Measurements from ENCODE around the gene LIN7B. TPM values are rescaled to one million over a fixed set of nuclear protein-coding genes. Genes with fewer than 3 reads are reported as not detected.

LIN7B gene
- total RNA-seq, 1 experiment from 2014 or later, result 4.2 TPM

- Histone ChIP-seq H3K9me3 (ENCODE audit: control insufficient read depth, low read depth, low read length) (no peaks in the 10 kb centered on the region), H4K91ac (ENCODE audit: insufficient read length, low read depth, low read length) (no peak overlapping the region), H2AFZ (ENCODE audit: low read length) (no peak overlapping the region), H3K23me2 (ENCODE audit: insufficient read length, low read depth, low read length, poor library complexity, severe bottlenecking) (peaks cover 17% of the 10 kb centered on the region), H3K27me3 (ENCODE audit: insufficient read depth, low read length) (no peaks in the 10 kb centered on the region; the same call in 1 of the 2 replicates), H2BK12ac (ENCODE audit: insufficient read length, low read depth, low read length) (no peak overlapping the region), H3K4me1 (ENCODE audit: insufficient read depth, low read length) (no peaks in the 10 kb centered on the region), H3K4ac (ENCODE audit: low read depth, low read length) (no peak overlapping the region), H3K56ac (ENCODE audit: insufficient read length, low read depth, low read length) (no peak overlapping the region), H2BK120ac (ENCODE audit: low read depth, low read length, poor library complexity, severe bottlenecking) (no peak overlapping the region), H2AK5ac (ENCODE audit: insufficient read length, low read length) (no peak overlapping the region), H3K9ac (ENCODE audit: extremely low read depth, insufficient read length, low read length) (peak overlapping the region; percentile 5), H4K8ac (replicated peaks; ENCODE audit: insufficient read length, low read depth, low read length) (no peak overlapping the region), H3K79me2 (ENCODE audit: insufficient read depth, low read length) (no peaks in the 10 kb centered on the region), H4K5ac (ENCODE audit: insufficient read length, low read depth, low read length) (no peak overlapping the region), H3K79me1 (ENCODE audit: insufficient read depth, low read depth, low read length, poor library complexity, severe bottlenecking) (no peaks in the 10 kb centered on the region), H3K18ac (ENCODE audit: insufficient read length, low read depth, low read length) (peak overlapping the region; percentile 5), H2BK5ac (ENCODE audit: insufficient read length, low read length) (no peak overlapping the region), H2BK15ac (ENCODE audit: low read depth, low read length) (no peak overlapping the region), H3K27ac (ENCODE audit: insufficient read length, low read depth, low read length) (no peak overlapping the region), H3K14ac (ENCODE audit: insufficient read depth, low read length) (no peak overlapping the region), H4K20me1 (ENCODE audit: control insufficient read depth, insufficient read depth, insufficient read length) (no peaks in the 10 kb centered on the region), H3K4me2 (ENCODE audit: insufficient read depth, insufficient read length, low read length) (peak overlapping the region; percentile 57), H3T11ph (ENCODE audit: low read length) (no peak overlapping the region), H3K23ac (ENCODE audit: insufficient read length, low read depth, low read length) (no peak overlapping the region), H2BK20ac (ENCODE audit: low read depth, low read length, poor library complexity, severe bottlenecking) (no peak overlapping the region)
- peak overlapping the region in 2 of 3 experiments; percentile 90 to 96; a peak in 6 of 7 replicates for H3K27ac Mint-ChIP-seq
- peaks cover 21 to 47% of the 10 kb centered on the region in 2 experiments for H3K4me1 Mint-ChIP-seq
- WGBS (ENCODE audit: extremely low coverage, insufficient read length, low lambda C conversion rate), result no CpG with 5 or more reads among the region's 49 CpGs
- H3K9me3 Mint-ChIP-seq, result no peaks in the 10 kb centered on the region; a peak in 1 of 5 replicates
- H3K4me3 Mint-ChIP-seq, result peak overlapping the region; percentile 87 to 96
- peaks cover 21% of the 10 kb centered on the region for H3K27me3 Mint-ChIP-seq (ENCODE audit: low read depth)
- H3K36me3 Mint-ChIP-seq (ENCODE audit: insufficient read depth in 1 of 3, low read depth in 3 of 3), result peaks cover 0 to 5% (median 0%) of the 10 kb centered on the region in 3 experiments; a peak in 3 of 7 replicates
- no peak for TF ChIP-seq CTCF (conservative IDR thresholded peaks at IDR 0.05)
- DNase-seq, result peak; percentile 99
Measured at GRCh38 chr19:49148784-49149651, 34.8 kb downstream of the LIN7B start.

Data from H9 (cell line).